GM18907 (cell line): ENCODE results near the gene RANBP1.

ENCODE experiments used
- ATAC-seq: cut with Tn5 transposase; IDR thresholded peaks from one replicate; pipeline ENCODE4 v1.9.1; 2021; ENCODE audit warnings: mild to moderate bottlenecking, moderate library complexity; ENCODE audit not compliant: unreplicated experiment

Gene RANBP1

DNA sequence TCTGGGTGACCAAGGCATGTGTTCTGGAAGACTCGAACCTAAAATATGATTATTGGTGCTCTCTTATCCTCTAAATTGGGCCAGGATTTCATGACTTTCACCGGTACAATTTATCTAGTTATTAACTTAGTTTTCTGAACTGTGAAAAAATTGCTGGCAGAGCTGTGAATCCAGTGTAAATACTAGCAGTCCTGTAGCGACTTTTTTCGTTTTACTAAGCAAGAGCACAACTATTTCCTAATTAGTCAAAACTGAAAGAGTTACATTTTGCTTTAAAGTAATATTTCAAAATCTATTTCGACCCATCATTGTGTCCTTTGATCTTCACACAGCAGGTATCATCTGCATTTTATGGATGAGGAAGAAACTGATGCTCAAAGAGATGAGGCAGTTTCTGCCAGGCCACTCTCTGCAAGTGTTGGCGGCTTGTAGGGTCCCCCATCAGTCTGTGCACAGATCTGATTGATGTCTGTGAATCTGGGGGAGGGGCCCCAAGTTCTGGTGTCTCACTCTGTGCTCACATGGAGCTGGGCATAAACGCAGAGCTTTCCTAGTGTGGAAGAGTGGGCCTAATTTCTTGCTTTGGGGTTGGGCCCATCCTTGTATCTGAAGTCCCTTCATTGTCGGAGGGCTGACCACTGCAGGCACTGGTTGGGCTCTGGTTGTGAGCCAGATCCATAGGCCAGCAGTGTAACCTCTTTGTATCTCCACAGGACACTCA, 2.6 kb downstream of the RANBP1 start:
- no peak for ATAC-seq

DNA sequence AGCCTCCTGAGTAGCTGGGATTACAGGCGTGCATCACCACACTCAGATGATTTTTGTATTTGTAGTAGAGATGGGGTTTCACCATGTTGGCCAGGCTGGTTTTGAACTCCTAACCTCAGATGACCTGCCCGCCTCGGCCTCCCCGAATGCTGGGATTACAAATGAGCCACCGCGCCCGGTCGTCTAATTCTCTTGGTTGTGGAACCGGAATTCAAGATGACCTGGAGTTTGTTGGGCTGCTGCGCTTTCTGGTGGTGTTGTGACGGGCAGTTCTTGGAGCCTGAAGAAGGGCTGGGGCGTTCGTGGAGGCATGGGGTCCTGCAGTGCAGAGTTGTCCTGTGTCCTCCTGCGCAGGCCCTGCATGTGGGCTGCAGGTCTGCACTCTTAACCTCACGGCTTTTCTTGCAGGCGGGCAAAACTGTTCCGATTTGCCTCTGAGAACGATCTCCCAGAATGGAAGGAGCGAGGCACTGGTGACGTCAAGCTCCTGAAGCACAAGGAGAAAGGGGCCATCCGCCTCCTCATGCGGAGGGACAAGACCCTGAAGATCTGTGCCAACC, 6.0 kb downstream of the RANBP1 start:
- no peak for ATAC-seq

DNA sequence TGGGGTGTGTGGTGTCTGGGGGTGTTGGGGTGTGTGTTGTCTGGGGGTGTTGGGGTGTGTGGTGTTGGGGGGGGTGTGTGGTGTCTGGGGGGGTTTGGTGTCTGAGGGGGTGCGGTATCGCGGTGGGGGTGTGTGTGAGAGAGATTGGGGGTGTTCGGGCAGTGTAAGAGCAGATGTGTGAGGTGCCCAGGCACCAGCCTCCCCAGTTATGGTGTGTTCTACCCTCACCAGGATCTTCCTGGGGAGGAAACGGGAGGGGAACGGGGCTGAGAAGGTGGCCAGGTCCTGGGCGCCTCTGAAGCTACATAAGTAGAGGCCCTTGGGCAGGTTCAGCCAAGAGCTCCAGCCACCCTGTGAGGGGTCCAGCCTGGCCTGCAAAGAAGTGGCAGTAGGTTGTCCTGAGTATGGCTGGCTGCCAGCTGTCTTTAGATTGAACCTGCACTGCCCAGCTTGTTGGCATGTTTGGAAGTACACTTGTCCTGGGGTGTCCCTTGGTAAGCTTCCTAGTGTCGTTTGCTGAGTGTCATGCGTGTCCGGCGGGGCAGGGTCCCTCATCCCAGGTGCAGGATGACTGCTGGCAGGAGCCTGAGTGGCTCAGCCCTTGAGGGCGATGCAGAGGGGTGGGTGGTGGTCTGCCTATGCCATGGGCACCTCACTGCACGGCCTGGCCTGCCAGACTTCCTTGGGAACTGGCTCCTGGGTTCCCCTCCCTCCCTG, 7.6 kb downstream of the RANBP1 start:
- ATAC-seq, result no peak

DNA sequence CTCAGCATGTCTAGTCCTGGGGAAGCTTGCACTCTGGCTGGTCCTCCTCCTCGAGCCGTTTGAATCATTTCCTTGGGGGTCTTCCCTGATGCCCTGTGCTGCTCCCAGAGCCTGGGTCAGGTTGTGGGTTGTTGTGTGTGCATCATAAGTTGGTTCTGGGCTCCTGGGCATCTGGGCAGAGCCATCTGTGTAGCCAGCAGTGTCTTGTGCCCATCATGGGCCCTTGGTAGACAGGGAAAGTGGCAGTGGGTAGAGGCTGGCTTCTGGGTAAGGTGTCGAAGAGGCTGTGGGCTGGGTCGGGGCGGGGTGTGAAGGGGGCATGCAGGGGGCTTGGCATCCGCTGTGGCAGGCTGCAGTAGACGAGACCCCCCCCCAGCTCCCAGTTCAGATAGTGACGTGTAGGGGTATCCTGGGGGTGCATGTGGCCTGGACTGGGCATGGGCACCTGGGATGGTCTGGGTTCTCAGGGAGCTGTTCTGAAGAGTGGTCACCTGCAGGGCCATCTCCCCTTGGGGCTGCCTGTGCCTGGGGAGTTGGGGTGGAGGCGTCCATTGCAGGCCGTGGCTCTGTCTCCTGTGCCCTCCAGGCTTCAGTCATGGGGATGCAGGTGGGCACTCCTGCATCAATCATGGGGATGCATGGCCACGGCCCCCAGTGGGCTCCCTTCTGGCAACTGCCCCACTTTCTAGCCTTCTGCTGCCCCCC, 8.3 kb downstream of the RANBP1 start:
- ATAC-seq, result no peak

DNA sequence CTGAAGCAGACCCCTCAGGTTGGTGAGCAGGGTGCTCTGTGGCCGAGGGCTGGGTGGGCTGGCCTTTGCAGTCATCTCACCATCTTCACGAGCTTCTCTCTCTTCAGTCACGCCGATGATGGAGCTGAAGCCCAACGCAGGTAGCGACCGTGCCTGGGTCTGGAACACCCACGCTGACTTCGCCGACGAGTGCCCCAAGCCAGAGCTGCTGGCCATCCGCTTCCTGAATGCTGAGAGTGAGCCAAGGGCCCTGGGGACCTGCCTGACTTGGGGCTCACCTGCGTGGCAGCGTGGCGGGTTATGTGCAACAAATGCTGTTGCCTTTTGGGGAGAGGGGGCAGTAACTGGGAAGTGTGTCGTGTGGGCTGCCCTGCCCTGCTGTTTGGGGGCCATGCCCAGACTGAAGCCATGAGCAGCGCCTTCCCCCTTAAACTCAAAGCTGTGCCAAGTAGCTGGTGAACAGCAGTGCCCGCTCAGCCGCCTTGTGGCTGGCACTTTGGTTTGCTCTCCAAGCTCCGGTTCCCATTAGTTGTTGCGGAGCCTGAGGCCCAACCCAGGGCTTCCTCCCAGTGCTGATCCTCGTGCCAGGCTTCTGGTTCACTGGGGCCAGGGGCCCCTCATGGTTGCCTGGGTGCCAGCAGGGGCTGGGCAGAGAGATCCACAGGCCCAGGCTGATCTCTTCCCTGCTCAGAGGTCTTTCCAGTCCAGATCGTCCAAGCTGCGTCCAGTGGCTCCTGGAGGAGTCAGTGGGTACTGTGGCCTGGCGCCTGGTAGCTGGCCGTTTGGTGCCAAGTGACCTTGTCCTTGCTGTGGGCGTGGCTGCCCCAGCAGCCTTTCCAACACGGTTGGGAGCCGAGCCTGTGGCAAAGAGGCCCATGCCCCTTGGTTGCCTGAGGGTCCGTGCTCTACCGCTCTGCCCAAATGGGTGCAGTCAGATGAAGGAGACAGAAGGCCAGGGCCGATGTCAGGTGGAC, 9.6 kb downstream of the RANBP1 start:
- no peak for ATAC-seq

DNA sequence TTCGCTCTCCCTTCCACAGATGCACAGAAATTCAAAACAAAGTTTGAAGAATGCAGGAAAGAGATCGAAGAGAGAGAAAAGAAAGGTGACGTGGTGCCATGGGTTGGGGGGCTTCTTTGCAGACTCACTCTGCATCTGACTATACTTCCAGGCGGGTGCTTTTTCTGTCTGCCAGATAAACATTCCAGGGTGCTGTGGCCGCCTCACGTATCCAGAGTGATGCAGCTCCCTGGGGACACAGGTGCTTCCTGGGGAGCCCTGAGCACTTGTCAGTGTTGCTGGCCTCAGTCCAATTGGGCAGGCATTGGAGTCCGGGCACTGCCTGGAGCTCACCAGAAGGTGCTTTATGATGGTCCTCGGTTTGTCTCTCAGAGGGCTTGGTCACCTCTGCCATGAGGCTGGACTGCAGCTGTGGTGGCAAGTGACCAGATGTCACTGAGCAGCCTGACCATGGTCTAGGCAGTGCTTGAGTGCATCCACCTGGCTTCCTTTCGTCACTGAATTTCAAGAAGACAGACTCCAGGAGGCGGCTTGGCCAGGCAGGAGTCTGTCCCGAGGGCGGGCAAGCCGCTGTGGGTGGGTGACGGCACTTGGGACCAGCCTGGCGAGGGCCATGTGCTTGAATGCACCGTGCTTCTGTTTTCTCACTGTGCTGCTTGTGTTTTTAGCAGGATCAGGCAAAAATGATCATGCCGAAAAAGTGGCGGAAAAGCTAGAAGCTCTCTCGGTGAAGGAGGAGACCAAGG, 10.6 kb downstream of the RANBP1 start:
- no peak for ATAC-seq

DNA sequence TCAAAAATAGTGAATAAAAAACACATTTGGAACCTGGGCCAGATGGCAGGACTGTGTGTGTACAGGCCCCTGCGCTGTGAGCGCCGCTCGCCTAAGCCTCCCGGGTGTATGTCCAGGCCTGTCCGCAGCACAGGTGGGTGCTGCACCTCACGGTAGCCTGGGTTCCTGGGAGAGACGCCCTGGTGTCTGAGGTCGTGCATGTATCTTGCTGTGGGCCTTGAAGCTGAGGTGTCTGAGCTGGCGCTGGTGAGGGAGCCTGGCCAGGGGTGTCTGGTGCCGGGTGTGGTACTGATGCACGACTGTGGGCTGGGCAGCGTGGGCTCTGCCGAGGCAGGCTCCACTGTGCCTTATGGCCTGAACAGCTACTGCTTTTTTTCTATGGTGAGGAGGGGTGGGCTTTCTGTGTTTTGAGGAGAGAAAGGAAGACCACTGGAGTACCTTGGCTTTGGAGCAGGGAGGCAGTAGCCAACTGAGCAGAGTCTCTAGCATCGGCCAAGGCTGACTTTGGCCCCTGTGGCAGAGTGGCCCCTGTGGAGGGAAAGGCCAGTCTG, 11.5 kb downstream of the RANBP1 start:
- no peak for ATAC-seq

DNA sequence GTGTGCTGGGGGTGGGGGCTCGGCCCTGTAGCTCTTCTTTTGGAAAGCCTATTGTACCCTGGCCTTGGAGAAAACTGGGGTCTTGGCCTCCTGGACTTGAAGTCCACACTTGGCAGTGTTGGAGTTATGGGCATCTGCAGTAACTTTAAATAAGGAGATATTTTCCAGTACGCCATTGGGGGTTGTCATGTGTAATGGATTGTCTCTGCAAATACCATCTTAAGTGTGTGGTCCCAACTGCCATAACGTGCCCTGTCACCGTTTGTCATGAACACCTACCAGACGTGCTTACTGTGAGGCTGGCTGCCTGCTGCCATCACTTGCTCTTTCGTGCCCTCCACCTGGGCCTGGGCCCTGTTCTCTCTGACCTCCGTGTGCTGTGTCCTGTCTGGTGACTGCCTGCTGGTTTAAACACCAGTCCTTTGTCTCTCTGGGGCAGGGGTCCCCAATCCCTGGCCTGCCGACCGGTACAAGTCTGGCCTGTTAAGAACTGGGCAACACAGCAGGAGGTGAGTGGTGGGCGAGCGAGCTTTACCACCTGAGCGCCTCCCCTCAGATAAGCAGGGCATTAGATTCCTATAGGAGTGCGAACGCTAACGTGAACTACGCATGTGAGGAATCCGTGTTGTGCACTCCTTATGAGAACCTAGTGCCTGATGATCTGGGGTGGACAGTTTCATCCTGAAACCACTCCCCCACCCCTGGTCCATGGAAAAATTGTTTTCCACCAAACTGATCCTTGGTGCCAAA, 12.1 kb downstream of the RANBP1 start:
- ATAC-seq, result no peak

DNA sequence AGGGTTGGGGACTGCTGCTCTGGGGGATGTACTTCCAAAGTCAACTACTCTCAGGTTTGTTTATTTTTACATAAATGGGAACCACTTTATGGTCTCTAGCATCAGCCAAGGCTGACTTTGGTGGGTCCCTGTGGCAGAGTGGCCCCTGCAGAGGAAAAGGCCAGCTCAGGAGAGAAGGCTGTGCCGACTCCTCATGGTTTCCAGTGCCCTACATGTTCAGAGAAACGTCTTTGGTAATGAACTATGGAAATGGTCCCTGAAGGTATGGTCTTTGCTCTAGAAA, 12.7 kb downstream of the RANBP1 start:
- no peak for ATAC-seq

DNA sequence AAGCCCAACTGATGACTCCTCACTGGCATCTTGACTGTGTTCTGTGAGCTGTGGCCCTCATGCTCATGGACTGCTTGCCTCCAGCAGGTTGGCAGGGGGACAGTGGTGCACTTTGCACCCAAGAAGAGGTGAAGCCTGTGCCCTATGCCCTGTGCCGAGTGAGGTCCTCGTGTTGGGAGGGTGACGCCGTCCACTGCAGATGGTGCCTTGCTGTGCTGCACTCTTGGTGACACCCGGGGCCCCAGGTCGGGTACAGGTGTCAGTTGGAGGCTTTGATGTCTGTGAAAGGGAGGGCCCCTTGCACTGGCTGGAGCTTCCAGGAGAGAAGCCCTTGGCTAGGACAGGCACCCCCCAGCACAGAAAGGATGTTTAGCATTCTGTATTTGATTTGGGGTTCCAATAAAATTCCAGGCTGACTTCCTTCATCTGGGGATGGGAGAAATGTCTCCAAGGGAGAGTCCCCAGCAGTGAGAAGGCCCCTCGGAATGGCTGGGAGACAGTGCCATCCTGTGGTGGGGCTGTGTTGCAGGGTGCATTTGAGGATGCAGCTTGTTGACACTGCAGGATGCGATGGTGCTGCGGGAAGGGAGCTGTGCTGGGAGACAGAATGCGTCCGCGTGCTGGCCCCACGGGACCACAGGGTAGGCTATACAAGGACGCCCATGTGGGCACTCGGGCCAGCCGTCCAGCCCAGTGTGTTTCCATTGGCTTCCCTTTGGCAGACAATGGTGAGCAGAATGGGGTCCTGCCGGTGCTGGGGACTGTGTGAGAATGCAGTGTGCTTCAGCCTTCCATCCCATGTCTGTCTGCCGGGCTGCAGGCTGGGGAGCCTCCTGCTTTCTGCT, 13.2 kb downstream of the RANBP1 start:
- no peak for ATAC-seq

DNA sequence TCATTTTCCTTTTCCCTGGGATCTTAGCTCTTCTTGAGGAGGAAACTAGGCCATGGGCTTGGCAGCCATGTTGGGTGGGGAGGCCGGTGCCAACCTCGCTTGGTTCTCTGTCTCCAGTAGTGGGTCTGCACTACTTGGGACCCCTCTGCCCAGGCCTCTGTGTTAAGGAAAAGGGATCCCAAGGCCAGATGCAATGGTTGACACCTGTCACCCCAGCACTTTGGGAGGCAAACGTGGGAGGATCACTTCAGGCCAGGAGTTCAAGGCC, 13.8 kb downstream of the RANBP1 start:
- no peak for ATAC-seq

DNA sequence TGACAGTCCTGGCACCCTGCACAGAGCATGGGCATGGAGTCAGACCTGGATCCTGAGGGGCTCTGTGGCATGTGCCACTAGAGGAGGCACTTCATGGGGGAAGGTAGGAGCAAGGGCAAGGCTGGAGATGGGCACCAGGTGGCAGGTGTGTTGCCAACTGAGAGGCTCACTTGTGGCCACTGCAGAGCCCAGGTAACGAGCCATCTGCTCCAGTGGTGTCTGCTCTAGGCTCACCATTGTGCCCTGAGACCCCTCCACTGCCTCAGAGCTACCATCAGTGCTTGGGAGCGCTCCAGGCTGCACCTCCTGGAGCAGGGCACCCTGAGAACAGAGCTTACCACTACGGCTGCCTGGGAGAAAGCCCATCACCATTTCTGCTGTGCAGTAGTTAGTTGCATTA, 14.4 kb downstream of the RANBP1 start:
- no peak for ATAC-seq

DNA sequence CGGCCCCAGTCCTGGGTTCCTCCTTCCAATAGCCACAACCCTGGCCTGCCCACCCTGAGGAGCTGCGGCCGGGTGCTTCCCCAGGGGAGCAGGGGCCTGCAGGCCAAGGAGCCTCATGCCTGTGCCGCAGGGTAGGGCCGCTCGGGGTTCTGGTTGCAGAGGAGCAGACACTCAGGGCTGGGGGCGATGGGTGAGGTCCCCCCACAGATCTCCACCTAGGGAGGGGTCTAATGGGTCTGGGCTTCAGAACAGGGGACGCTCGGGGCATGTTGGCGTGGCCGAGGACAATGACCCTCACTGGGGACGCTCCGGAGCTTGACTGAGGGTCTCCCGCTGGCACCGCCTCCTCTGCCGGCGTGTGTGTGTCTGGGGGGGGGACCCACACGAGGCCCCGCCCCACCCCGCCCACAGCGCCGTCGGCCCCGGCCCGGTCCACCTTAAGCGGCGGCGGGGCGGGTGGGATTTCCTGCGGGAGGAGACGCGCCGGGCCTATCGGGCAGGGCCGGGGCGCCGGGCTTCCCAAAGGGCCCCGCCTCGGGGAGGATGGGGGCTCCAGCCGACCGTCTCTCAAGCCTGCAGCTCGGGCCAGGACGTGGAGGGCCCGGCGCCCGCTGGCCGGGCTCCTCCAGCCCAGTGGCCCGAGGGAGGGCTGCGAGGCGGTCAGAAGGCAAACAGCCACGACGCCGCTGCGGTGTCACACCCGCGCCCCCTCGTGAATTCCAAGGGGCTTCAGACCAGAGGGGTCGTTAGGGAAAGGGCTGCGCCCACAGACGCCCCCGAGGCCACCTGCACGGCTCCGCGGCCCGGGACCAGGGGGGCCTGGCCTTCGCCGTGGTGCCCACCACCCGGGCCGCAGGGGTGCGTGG, 15.1 kb downstream of the RANBP1 start:
- ATAC-seq, result peak; percentile 40

DNA sequence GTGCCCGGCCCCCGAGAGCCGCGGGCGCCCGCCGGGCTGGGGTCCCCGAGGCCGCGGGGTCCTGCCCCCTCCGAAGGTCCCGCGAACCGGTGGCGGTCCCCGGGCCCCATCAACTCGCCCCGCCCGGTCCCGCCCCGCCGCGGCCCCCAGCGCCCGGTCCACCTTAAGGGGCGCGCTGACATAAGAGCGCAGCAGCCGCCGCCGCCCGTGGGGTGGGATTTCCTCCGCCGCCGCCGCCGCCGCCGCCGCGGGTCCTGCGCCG, 15.6 kb downstream of the RANBP1 start, which contains the start of gene ZDHHC8:
TSS of gene ZDHHC8 (plus strand) at position 208 of the 262 bp plus-strand sequence. CDS start 144 bp downstream, outside the sequence.
- ATAC-seq, result peak; percentile 39

DNA sequence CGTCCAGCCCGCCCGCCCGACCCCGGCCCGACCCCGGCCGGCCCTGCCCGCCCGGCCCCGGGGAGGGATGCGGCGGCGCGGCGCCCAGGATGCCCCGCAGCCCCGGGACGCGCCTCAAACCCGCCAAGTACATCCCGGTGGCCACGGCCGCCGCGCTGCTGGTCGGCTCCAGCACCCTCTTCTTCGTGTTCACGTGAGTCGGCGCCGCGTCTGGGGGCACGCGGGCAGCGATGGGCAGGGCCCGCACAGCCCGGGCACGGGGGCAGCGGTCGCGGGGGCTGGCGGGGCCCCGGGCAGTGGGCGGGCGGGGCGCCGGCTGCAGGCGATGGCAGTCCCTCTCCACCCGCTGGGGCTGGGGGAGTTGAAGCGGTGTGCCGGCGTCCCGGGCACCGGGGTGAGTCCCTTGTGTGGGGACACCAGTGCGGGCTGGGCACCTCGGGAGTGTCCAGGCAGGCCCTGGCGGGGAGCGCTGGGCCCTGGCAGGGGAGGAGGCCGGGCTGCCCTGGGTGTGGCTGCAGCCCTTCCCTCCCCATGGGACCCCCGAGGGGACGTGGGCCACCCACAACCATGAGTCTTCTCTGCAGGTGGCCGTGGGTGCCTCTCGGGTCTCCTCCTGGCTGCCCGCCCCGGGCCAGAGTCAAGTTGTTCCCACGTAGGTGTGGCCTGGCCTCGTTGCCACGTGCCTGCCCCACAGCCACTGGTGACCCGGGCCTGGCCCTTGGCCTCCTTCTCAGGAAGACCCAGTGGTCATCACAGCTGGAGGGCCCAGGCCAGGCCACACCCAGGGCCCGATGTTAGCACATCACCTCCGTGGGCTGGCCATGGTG, 16.2 kb downstream of the RANBP1 start:
- ATAC-seq, result peak; percentile 4

DNA sequence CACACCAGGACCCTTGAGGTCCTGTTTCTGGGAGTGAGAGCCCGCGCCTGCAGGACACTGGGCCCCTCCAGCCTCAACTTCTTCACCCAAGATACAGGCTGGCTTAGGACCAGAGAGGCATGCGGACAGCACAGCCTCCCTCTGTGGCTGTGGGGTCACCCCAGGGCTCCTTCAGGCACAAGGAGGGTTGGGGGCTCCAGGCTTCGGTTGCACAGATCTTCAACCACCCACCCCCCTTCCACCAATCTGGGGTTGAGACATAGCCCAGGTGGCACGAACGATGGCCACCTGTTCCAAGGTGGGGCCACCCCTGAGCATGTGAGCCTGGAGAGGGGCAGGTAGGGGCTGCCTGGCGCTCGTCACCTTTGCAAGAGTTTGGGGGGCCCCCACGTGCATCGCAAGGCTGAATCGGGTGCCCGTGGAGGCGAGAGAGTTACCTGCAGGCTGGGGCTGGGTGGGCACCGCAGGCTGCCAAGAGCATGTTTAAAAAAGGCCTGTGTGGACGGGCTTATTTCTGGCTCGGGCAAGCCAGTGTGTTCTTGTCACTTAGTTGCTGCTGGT, 16.9 kb downstream of the RANBP1 start:
- ATAC-seq, result no peak
